GM11168 (cell line): ENCODE results near the gene PLEKHA8.

Experiments
- in situ Hi-C: fragments of 300-500 bp; cut with MboI; formaldehyde crosslinking; loops from one replicate; pipeline ENCODE4 v1.12.0; 2022; ENCODE audit warnings: low sequenced_read_pairs; ENCODE audit not compliant: unreplicated experiment

Gene PLEKHA8

GRCh38 chr7:30160329-30160728 lies 132.1 kb downstream of the PLEKHA8 start:
- in situ Hi-C loops, result loop anchor here (25.0 kb wide), 1 partner anchor 302 kb away; no protein-coding TSS in a partner anchor

- in situ Hi-C loops, result loop anchor here (25.0 kb wide), 1 partner anchor 300 kb away; no protein-coding TSS in a partner anchor
These were observed 133.9 kb downstream of the PLEKHA8 start for GRCh38 chr7:30162133-30162532.

- in situ Hi-C loops, result loop anchor here (25.0 kb wide), 1 partner anchor 300 kb away; no protein-coding TSS in a partner anchor
These were observed 134.5 kb downstream of the PLEKHA8 start for GRCh38 chr7:30162622-30163124.

- in situ Hi-C loops, result loop anchor here (25.0 kb wide), 1 partner anchor 299 kb away; no protein-coding TSS in a partner anchor
These were observed 135.2 kb downstream of the PLEKHA8 start for GRCh38 chr7:30163231-30163894.

- in situ Hi-C loops, result loop anchor here (25.0 kb wide), 1 partner anchor 298 kb away; no protein-coding TSS in a partner anchor
These were observed 136.4 kb downstream of the PLEKHA8 start for GRCh38 chr7:30164567-30164966.

GRCh38 chr7:30165590-30165989 lies 137.4 kb downstream of the PLEKHA8 start:
- in situ Hi-C loops, result loop anchor here (5.0 to 25.0 kb wide), 2 partner anchors 97 to 297 kb away; no protein-coding TSS in a partner anchor

- in situ Hi-C loops, result loop anchor here (5.0 to 25.0 kb wide), 2 partner anchors 96 to 296 kb away; no protein-coding TSS in a partner anchor
These were observed 138.1 kb downstream of the PLEKHA8 start for GRCh38 chr7:30166155-30166840.

- in situ Hi-C loops, result loop anchor here (5.0 to 25.0 kb wide), 2 partner anchors 95 to 295 kb away; no protein-coding TSS in a partner anchor
These were observed 138.6 kb downstream of the PLEKHA8 start for GRCh38 chr7:30166841-30167235.

GRCh38 chr7:30167901-30168300 lies 139.7 kb downstream of the PLEKHA8 start:
- in situ Hi-C loops, result loop anchor here (5.0 to 25.0 kb wide), 2 partner anchors 94 to 294 kb away; no protein-coding TSS in a partner anchor

GRCh38 chr7:30168835-30169573 lies 140.8 kb downstream of the PLEKHA8 start:
- in situ Hi-C loops, result loop anchor here (5.0 to 25.0 kb wide), 2 partner anchors 93 to 293 kb away; no protein-coding TSS in a partner anchor

- in situ Hi-C loops, result loop anchor here (5.0 to 25.0 kb wide), 2 partner anchors 93 to 293 kb away; no protein-coding TSS in a partner anchor
These were observed 141.4 kb downstream of the PLEKHA8 start for GRCh38 chr7:30169579-30169978.

- in situ Hi-C loops, result loop anchor here (25.0 kb wide), 1 partner anchor 292 kb away; no protein-coding TSS in a partner anchor
These were observed 142.4 kb downstream of the PLEKHA8 start for GRCh38 chr7:30170476-30171205.

- in situ Hi-C loops, result loop anchor here (25.0 kb wide), 1 partner anchor 290 kb away; no protein-coding TSS in a partner anchor
These were observed 143.7 kb downstream of the PLEKHA8 start for GRCh38 chr7:30171766-30172447.

GRCh38 chr7:30172451-30172850 lies 144.2 kb downstream of the PLEKHA8 start:
- in situ Hi-C loops, result loop anchor here (25.0 kb wide), 1 partner anchor 290 kb away; no protein-coding TSS in a partner anchor

GRCh38 chr7:30173058-30173897 lies 145.1 kb downstream of the PLEKHA8 start:
- in situ Hi-C loops, result loop anchor here (25.0 kb wide), 1 partner anchor 289 kb away; no protein-coding TSS in a partner anchor

- in situ Hi-C loops, result no loop called here
These were observed 147.0 kb downstream of the PLEKHA8 start for GRCh38 chr7:30175180-30175579.

GRCh38 chr7:30175636-30176147 lies 147.5 kb downstream of the PLEKHA8 start:
- in situ Hi-C loops, result no loop called here
